ENCODE measurements around the gene RHEB.

The RHEB gene

GRCh38 chr7:151497306-151497871, 22.3 kb downstream of the RHEB start:
- TF ChIP-seq MAX (IDR thresholded peaks at IDR 0.05): no peak

- TF ChIP-seq REST (IDR thresholded peaks at IDR 0.05; ENCODE audit: low read depth): no peak
- TF ChIP-seq ZBTB7A (IDR thresholded peaks at IDR 0.05; ENCODE audit: low read depth): no peak
- no peak for TF ChIP-seq YY1 (IDR thresholded peaks at IDR 0.05; ENCODE audit: low read depth)
- TF ChIP-seq EP300 (IDR thresholded peaks at IDR 0.05; ENCODE audit: borderline replicate concordance): no peak
- TF ChIP-seq TEAD4 (IDR thresholded peaks at IDR 0.05): no peak
- no peak for TF ChIP-seq FOXM1 (IDR thresholded peaks at IDR 0.05; ENCODE audit: borderline replicate concordance, low read depth)
- no peak for TF ChIP-seq USF1 (IDR thresholded peaks at IDR 0.05)
- no peak for TF ChIP-seq RAD21 (IDR thresholded peaks at IDR 0.05; ENCODE audit: low read depth)
- TF ChIP-seq NFIC (IDR thresholded peaks at IDR 0.05): no peak
- no peak for TF ChIP-seq EGR1 (IDR thresholded peaks at IDR 0.05)
- no peak for TF ChIP-seq MAX (IDR thresholded peaks at IDR 0.05)
- TF ChIP-seq TAF1 (IDR thresholded peaks at IDR 0.05; ENCODE audit: low read depth): no peak
- no peak for TF ChIP-seq TCF12 (IDR thresholded peaks at IDR 0.05; ENCODE audit: low read depth)
- no peak for TF ChIP-seq CEBPB (IDR thresholded peaks at IDR 0.05)
- no peak for TF ChIP-seq CREB1 (IDR thresholded peaks at IDR 0.05; ENCODE audit: low read depth)
Observed at GRCh38 chr7:151495360-151495759, 24.3 kb downstream of the RHEB start.

GRCh38 chr7:151494298-151495284, 25.1 kb downstream of the RHEB start:
- TF ChIP-seq YY1 (IDR thresholded peaks at IDR 0.05; ENCODE audit: low read depth) (no peak), FOXM1 (IDR thresholded peaks at IDR 0.05; ENCODE audit: borderline replicate concordance, low read depth) (no peak), TCF12 (IDR thresholded peaks at IDR 0.05; ENCODE audit: low read depth) (no peak), USF1 (IDR thresholded peaks at IDR 0.05) (no peak), EP300 (IDR thresholded peaks at IDR 0.05; ENCODE audit: borderline replicate concordance) (no peak), ZBTB7A (IDR thresholded peaks at IDR 0.05; ENCODE audit: low read depth) (no peak), TAF1 (IDR thresholded peaks at IDR 0.05; ENCODE audit: low read depth) (no peak), MAX (IDR thresholded peaks at IDR 0.05) (no peak), TEAD4 (IDR thresholded peaks at IDR 0.05) (no peak), NFIC (IDR thresholded peaks at IDR 0.05) (no peak), EGR1 (IDR thresholded peaks at IDR 0.05) (no peak), CEBPB (IDR thresholded peaks at IDR 0.05) (no peak), RAD21 (IDR thresholded peaks at IDR 0.05; ENCODE audit: low read depth) (no peak), REST (IDR thresholded peaks at IDR 0.05; ENCODE audit: low read depth) (no peak), CREB1 (IDR thresholded peaks at IDR 0.05; ENCODE audit: low read depth) (no peak)

GRCh38 chr7:151493083-151493482, 26.6 kb downstream of the RHEB start:
- TF ChIP-seq MAX (IDR thresholded peaks at IDR 0.05) (no peak), CEBPB (IDR thresholded peaks at IDR 0.05) (no peak), EGR1 (IDR thresholded peaks at IDR 0.05) (no peak), FOXM1 (IDR thresholded peaks at IDR 0.05; ENCODE audit: borderline replicate concordance, low read depth) (no peak), CREB1 (IDR thresholded peaks at IDR 0.05; ENCODE audit: low read depth) (no peak), TCF12 (IDR thresholded peaks at IDR 0.05; ENCODE audit: low read depth) (no peak), USF1 (IDR thresholded peaks at IDR 0.05) (no peak), YY1 (IDR thresholded peaks at IDR 0.05; ENCODE audit: low read depth) (no peak), ZBTB7A (IDR thresholded peaks at IDR 0.05; ENCODE audit: low read depth) (no peak), RAD21 (IDR thresholded peaks at IDR 0.05; ENCODE audit: low read depth) (no peak)
